GM21526 (cell line): ENCODE data around the gene L3MBTL1.

ENCODE experiments used
- ATAC-seq: cut with Tn5 transposase; IDR thresholded peaks from one replicate; pipeline ENCODE4 v1.9.1; 2021; ENCODE audit warnings: moderate library complexity; ENCODE audit not compliant: unreplicated experiment, low FRiP score

The L3MBTL1 gene

DNA sequence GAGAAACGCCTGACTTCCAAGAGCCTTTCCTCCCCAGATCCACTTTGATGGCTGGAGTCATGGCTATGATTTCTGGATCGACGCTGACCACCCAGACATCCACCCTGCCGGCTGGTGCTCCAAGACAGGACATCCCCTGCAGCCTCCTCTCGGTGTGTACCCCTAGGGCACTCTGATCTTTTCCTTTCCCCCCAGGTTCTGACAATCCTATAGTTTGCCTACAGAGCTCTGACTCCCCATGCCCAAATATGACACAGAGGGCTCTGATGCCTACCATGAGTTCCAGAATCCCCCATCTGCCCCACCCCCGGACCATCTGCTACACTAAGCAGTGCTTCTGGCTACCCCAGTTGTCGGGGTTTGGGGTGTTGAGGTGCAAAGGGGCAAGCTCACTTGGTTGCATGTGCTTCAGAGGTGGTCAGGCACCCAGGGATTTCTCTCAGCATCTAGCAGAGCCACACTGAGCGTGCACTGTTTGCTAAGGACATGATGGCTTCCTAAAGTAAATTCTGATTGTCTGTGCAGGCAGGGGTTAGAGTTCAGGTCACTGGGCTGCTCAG, 27.4 kb downstream of the L3MBTL1 start:
- no peak for ATAC-seq

DNA sequence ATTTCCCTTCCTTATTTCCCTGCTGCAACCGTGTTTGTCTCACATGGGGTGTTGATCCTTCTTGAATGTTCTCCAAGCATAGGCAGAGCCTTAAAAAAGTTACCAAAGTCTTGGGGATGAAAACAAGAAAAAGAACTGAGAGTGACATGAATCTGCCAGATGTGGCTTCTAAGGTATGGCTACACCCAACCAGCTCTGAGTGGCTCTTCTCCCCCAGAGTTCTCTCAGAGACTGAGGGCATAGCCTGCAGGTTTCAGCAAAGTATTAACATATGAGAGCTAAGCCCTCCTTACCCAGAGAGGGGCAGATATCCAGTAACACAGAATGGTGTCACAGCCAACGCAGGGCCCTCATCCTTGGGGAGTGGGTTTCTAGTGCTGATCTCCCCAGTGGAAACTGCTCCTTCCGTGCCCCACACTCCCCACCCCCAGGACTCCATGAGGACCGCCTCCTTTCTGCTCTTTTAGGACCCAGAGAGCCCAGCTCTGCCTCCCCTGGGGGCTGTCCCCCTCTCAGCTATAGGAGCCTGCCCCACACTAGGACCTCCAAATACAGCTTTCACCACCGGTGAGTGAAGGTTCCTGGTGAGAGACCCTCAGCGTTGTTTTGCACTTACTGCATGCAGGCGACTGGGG, 28.0 kb downstream of the L3MBTL1 start:
- no peak for ATAC-seq

DNA sequence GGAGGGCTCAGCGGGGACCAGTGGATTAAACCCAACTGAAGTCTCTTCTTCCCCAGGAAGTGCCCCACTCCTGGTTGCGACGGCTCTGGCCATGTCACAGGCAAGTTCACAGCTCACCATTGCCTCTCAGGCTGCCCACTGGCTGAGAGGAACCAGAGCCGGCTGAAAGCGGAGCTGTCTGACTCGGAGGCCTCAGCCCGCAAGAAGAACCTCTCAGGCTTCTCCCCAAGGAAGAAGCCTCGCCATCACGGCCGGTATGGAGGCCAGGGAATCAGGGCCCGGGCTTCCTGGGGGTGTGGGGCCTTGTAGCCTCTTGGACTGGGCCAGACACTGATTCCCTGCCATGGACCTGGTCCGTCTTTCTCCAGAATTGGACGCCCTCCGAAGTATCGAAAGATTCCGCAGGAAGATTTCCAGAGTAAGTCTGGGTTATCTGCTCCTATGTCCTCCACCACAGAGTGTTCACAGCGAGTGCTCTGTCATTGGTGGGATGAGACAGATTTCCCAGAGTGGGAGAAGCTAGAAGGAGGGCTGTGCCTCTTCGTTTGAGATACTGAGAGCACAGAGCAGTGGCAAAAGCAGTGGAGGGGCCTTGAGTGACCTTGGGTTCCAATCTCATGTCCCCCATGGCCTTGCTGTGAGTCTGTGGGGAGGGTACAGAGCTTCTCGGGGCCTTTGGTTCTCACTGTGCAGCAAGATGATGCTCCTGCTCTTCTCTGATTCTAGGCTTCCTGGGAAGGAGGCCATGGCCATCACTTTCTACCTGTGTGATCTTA, 28.7 kb downstream of the L3MBTL1 start:
- no peak for ATAC-seq

DNA sequence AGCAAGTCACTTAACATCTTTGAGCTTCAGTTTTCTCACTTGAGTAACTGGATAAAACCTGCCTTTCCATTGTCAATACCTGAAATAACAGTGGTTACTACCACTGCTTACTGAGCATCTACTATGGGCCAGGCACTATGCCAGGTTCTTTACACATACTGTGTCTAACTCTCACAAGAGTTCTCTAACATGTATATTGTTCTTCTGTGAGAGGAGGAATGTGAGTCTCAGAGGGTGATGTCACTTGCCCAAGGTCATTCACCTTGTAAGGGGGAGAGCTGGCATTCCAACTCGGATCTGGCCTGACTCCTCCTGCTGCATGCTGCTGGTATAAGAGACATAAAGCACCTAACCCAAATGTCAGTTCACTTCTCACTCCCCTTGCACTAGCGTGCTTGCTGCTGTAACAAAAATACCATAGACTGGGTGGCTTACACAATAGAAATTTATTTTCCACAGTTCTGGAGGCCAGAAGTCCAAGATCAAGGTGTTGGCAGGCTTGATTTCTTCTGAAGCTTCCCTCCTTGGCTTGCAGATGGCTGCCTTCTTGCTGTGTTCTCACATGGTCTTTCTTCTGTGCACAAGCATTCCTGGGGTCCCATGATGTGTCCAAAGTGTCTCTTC, 29.4 kb downstream of the L3MBTL1 start:
- ATAC-seq: no peak

DNA sequence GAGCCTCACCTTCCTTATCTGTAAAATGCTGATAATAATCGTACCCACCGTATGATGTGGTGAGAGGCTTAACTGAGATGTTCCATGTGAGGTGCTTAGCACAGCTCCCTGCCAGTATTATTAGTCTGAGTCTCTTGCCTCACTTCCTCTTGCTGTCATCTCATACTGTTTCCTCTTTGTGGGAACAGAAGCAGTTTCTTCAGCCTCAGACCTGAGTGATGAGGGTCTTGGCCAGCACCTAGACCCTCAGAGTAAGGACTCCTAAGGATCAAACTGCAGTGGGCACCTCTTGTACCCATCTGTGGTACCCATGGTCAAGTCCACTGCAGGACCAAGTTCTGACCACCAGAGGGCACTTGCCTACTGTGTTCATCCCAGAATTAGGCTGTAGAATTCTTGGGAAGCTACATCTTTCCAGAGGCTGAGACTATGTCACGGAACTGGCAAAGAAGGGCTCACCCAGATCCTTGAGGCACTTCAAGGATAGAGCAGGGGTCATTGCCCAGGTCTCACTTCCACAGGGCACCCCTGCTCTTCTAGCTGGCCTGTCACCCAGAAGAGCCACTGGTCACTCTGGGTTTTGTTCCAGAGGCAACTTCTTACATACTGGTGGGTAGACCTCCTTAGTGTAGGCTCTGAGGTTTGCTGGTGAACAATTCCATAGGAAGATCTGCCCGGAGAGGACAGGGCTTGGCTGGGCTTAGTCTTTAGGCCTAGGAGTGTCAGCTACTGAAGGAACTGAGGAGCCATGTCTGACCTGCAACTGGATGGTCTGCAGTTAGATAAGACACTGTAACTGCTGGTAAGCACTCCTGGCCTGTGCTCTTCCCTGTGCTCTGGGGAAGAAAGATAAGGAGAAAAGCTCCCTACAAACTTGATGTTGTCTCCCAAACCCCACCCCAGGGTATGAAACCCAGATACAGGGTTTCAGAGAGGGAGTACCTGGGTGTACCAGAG, 30.7 kb downstream of the L3MBTL1 start:
- ATAC-seq: no peak

DNA sequence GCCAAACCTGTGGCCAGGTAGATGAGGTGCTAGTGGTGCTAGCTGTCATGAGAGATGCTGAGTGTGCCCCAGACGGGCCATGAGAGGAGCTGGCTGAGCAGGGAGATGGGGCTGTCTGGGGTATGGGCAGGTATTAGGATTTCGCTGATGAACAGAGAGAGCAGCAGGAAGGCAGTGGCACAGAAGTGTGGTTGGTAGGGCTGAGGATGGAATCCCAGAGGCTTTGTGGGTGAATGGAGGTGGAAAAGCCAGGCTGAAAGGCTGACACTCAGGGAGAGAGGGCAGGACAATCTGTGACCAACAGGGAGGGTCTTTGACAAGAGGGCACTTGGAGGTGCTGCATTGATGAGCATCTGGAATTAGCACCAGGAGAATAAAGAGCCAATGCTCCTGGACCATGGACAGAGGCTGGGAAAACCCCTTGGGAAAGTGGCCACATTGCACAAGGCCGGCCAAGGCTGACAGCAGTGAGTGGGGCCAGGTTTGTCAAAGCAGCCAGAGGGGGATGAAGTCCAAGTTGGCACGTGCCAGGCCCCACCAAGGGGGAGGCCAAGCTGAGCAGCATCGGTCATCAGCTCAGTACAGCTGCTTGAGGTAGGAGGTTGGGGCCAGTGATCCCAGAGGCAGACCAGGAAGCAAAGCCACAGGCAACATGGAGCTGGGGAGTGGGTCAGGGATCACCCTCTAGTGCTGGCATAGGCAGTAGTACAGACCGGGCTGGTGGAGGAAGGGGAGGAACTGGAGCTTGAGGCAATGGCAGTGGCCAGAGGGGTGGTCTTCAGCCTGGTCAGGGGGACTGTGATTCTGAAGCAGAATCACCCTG, 31.6 kb downstream of the L3MBTL1 start:
- ATAC-seq: no peak

DNA sequence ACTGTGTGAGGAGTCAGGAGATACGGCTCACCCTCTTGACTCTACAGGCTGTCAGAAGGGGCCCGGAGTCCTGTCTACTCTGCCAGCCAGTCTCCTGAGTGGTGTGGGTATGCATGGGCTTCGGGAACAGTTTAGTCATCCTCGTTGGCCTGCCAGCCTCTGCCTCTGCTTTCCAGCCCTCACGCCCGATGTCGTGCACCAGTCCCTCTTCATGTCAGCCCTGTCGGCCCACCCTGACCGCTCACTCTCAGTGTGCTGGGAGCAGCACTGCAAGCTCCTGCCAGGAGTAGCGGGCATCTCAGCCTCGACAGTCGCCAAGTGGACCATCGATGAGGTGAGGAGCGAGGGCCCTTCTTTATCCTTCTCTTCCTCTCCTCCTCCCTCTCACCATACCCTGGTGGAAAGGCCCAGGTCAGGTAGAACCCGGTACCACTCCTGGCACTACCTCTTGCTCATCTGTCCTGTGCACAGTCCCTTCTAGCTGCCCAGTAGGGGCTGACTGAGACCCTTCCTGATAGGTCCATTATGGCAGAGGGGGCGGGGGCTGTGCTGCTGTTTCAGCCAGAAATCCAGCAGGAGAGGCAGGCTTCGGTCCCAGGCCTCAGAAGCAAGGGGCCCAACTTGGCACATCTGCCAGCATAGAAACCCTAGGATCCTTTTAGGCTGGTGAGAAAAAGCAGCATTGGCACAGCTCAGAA, 32.6 kb downstream of the L3MBTL1 start:
- no peak for ATAC-seq

DNA sequence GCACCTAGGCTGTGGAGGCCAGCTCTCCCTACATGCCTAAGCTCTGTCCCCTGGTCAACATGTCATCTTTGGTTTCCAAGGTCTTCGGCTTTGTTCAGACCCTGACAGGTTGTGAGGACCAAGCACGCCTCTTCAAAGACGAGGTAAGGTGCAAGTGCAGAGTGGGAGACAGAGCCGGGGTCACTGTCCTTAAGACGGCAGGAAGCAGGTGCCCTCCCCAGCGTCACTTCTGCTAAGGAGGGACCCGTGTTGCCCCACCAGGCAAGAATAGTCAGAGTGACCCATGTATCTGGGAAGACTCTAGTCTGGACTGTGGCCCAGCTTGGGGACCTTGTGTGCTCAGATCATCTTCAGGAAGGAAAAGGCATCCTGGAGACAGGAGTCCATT, 33.2 kb downstream of the L3MBTL1 start:
- ATAC-seq: no peak

DNA sequence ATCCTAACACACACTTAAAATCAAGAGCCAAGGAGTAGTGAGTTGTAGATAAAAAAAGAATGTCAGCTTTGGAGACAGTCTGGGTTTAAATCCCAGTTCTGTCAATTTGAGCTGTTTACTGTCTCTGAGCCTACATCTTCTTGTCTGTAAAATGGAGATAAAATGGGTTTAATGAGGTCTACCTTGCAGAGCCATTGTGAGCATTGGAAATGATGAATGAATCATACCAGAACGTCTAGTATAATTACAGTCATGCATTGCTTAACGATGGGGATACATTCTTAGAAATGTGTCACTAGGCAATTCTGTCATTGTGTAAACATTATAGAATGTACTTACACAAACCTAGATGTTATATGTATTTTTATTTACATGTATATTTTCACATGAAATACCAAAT, 33.7 kb downstream of the L3MBTL1 start:
- ATAC-seq: no peak

DNA sequence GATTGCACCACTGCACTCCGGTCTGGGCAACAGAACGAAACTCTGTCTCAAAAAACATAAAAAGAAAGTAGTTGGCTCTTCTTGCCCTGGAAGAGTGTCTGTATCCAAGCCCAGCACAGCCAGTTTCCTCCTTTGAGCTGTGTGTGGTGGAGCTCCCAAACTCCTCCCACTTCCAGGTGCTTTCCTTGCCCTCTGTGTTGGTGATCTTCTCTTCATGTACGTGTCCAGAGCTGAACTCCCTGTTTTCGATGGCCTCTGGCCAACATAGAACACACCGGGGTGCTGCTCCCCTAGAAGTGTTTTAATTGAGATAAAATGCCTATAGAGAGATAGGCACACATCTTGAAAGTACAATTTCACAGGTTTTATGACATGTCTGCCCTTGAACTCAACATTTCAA, 34.7 kb downstream of the L3MBTL1 start:
- no peak for ATAC-seq

DNA sequence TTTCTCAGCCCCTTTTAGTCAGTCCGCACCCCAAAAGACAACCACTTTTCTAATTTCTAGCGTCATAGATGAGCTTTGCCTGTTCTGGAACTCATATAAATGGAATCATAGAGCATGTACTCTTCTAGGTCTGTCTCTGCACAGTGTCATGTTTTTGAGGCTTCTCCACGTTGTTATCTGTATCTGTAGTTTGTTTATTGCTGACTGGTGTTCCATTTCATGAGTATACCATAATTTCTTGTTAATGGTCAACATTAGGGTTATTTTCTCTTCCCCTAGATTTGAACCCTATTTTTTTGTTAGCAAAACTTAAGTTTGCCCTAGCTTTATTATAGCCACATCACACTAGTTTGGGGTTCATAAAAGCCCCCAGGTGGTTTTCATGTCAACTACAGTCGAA, 35.2 kb downstream of the L3MBTL1 start:
- ATAC-seq: no peak

DNA sequence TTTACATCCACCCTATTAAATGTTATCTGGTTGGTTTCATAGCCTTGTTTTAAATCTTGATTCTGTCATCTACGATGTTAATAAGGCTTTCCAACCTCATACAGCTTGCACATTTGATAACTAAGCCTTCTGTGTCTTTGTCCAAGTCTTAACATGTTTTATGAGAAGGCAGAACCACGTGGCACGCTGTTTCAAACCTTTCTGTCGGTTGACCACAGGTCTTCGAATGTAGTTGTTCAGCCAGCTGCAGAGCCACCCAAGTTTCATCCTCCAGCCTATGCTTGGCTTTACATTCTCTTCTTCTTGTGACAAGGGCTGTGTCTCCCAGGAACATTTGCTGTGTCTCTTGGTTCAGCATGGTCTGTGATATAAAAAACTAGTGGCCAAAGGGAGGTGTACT, 35.6 kb downstream of the L3MBTL1 start:
- no peak for ATAC-seq

DNA sequence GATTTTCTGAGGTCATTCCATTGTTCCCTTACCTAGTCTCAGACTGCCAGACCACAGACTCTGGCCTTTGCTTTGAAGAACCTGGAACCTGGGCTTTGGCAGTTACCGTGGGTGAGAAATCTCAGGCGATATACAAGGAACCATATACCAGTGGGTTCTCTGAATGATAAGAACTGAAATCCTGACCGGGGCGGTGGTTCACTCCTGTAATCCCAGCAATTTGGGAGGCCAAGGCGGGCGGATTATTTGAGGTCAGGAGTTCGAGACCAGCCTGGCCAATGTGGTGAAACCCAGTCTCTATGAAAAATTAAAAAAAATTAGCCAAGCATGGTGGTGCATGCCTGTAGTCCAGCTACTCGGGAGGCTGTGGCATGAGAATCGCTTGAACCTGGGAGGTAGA, 37.0 kb downstream of the L3MBTL1 start:
- no peak for ATAC-seq

DNA sequence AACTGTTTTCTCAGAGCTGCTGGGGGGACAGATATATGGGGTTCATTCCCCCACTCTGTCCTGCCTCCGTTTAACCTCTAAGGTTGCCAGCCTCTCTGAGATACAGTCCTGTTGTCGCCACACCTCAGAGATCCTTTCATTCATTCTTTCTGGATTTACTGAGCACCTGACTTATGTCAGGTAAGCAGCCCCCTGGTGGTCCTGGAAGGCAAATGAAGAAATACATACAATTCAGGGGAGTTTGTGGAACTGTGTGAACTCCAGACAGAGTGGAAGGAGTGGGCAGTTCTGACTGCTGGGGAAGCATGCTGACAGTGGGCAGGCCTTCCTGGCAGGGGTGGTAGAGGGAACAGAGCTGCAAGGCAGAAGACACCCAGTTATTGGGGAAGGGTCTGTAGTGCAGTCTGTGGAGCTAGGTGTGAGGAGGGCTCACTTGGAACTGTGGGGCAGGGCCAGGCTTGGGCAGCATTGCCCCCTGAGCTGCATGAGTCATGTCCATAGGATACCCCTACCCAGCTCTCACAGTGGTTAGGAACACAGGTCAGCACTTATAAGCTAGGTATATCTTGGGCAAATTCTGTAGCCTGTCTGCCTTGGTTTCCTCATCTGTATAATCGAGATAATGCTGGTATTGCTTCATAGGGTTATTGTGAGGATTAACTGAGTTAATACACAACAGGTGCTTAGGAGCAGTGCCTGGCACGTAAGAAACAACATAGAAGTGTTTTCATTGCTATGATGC, 38.5 kb downstream of the L3MBTL1 start:
- ATAC-seq: no peak

DNA sequence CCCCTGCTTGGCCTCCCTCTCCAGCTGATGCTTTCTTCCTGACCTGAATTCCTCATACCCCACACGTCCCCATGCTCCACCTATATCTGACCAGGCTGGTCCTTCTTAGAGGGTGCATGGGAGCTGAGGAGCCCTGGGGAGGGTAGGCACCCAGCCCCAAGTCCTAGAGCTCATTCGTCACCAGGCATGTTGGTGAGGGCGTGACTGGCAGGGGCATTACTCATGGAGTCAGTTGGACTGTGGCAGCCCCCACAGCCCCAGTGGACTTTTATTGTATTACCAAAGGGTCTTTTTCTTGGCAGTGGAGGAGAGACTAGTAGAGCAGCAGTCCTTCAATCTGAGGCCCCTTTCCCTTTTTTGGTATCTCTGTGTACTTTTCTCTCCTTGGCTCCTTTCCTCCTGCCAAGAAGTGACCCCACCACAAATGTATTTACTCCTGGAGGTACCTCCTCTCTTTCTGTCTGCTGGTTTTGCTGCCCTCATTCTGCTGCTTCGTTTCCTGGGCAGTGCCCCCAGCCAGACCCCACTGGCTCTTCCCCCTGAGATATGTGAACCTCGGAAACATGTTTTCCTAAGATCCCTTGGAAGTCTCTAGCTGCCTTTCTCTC, 40.9 kb downstream of the L3MBTL1 start:
- ATAC-seq: no peak

DNA sequence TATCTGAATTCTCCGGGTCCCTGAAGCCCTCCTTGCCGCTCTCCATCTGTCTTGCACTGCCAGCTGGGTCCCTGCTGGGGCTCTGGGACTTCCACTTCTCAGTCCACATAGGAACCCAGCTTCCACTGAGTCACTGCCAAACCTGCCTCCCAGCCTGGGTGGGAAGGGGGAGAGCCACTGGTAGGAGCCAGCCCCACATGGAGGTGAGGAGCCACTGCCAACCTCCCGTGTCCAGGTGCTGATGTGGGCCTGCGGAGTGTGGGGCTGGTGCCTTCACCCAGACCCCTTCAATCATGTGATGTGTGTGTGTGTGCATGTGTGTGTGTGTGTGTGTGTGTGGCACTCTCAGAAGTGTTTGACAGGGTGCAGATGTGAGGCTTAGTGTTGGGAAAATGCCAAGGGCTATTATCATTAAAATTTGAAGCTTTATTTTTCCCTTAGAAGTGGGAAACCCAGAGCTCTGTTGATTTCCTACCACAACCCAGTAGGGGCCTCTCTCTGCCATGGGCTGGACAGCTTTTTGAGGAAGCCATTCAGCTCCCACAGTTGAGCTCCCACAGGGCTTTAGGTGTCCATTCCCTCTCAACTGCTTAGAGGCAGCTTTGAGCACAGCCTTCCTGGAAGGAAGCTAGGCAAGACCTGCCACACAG, 42.0 kb downstream of the L3MBTL1 start:
- no peak for ATAC-seq

DNA sequence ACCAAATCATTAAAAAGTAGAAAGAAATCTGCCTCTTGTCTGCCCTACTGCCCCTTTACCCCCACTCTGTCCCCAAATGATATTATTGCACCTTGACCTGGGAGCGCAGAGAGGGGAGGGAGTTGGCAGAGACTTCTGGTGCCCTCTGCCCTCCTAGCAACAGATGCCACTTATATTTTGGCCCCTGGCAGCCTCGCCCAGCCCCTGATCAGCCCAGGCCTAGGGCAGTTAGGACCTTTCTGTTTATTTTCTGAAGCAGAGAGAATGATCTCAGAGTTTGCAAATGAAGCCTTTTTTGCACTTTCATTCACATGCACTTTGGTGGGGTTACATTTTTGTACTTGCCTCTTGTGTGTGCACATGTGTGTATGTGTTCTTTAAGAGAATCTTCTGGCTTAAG, 43.0 kb downstream of the L3MBTL1 start:
- ATAC-seq: no peak

DNA sequence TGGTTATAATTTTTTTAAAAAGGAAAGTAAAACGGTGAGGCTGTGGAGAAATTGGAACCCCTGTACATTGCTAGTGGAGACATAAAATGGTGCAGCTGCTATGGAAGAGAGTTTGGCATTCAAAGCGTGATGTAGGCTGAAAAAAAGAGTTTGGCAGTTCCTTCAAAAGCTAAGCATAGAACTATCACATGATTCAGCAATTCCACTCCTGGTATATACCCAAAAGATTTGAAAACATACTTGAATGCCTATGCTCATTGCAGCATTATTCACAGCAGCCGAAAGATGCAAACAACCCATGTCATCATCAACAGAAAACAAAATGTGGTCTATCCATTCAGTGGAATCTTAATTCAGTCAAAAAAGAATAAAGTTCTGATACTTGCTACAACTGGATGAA, 46.9 kb downstream of the L3MBTL1 start:
- no peak for ATAC-seq
